Cardiac fibroblast (primary cell): ENCODE measurements around the gene CD55.

ENCODE experiments used
- DNase-seq, 2 donors: peaks; one replicate each; pipeline versions ENCODE4 v3.0.0 to v3.0.0-alpha.2; 2010; ENCODE audit warnings: low read depth in 2 of 2
- H3K4me3 ChIP-seq, 2 donors: replicated peaks in 1 of 2; 1 replicate in 1 of 2; 2 replicates in 1 of 2; pipeline ENCODE4 v1.5.1; 2011; ENCODE audit warnings: low read depth in 2 of 2, low read length in 2 of 2, mild to moderate bottlenecking in 2 of 2, moderate library complexity in 1 of 2
- CTCF ChIP-seq: IDR thresholded peaks from one replicate; pipeline ENCODE4 v1.5.1; 2011; ENCODE audit warnings: low read depth, mild to moderate bottlenecking, low read length, inconsistent platforms

CD55 gene

GRCh38 chr1:207312604-207312920 lies 8.9 kb upstream of the CD55 start:
- H3K4me3 ChIP-seq: no peak overlapping the region
- TF ChIP-seq CTCF: no peak
- no peak for DNase-seq

GRCh38 chr1:207313131-207313530 lies 8.3 kb upstream of the CD55 start:
- no peak for TF ChIP-seq CTCF
- no peak for DNase-seq
- no peak overlapping the region for H3K4me3 ChIP-seq

- DNase-seq: no peak
- no peak overlapping the region for H3K4me3 ChIP-seq
These were observed 6.7 kb upstream of the CD55 start for GRCh38 chr1:207314816-207315215.

GRCh38 chr1:207315435-207315834 lies 6.0 kb upstream of the CD55 start:
- TF ChIP-seq CTCF: no peak
- DNase-seq: no peak
- no peak overlapping the region for H3K4me3 ChIP-seq

More at GRCh38 chr1:207314816-207315215, 6.7 kb upstream of the CD55 start:
- no peak for TF ChIP-seq CTCF

- TF ChIP-seq CTCF: no peak
- no peak for DNase-seq
- H3K4me3 ChIP-seq: no peak overlapping the region
These were observed 5.3 kb upstream of the CD55 start for GRCh38 chr1:207316141-207316540.

GRCh38 chr1:207316622-207317391 lies 4.7 kb upstream of the CD55 start:
- TF ChIP-seq CTCF: no peak
- DNase-seq: peak; percentile 27 to 78
- H3K4me3 ChIP-seq: no peak overlapping the region

- TF ChIP-seq CTCF: no peak
These were observed 3.9 kb upstream of the CD55 start for GRCh38 chr1:207317561-207317960.

More at GRCh38 chr1:207317561-207317960, 3.9 kb upstream of the CD55 start:
- H3K4me3 ChIP-seq: no peak overlapping the region
- no peak for DNase-seq
